GM12865 (cell line): ENCODE measurements around the gene TTN.

Experiments used
- DNase-seq: peaks from one replicate; pipeline ENCODE4 v3.0.0; 2010; ENCODE audit warnings: low read depth
- H3K4me3 ChIP-seq: 2 replicates; pipeline ENCODE4 v1.5.1; 2011; ENCODE audit warnings: mild to moderate bottlenecking, low read depth, low read length, control low read depth
- CTCF ChIP-seq: IDR thresholded peaks from 2 replicates; pipeline ENCODE4 v1.5.1; 2011; ENCODE audit warnings: low read length, control low read depth, low read depth, inconsistent platforms; ENCODE audit not compliant: insufficient read depth; ENCODE audit errors: missing control alignments

TTN gene

DNA sequence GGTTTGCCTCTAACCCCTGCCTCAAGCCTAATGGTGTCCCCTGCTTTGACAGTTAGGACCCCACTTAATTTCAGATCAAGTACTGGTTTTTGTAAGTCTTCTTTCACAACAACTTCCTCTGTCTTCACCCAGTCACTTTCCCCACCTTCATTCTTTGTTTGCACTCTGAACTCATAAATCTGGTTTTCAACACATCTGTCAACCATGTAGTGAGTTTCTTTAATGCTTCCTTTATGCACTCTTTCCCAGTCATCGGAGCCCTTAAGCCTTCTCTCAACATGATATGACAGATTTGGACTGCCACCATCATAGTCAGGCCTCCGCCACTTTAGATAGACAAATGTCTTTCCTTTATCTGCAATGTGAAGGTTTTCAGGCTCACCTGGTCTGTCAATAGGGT lies 217.9 kb downstream of the TTN start:
- no peak for TF ChIP-seq CTCF
- no peak overlapping the region for H3K4me3 ChIP-seq
- DNase-seq, result no peak

DNA sequence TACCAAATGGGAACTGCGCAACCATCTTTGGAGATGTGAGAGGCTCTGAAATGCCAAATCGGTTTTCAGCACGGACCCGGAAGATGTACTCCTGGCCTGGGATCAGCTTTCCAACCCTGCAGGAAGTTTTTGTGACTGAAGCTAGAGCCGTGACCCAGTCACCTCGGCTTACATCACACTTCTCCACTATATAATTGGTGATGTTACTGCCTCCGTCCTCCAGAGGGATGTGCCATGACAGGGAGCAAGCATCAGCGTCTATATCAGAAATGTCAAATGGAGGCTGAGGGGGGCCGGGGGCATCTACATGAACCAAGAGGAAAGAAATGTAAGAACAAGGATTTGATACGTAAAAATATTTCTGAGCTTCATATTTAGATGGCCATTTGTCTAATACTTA lies 222.6 kb downstream of the TTN start:
- no peak overlapping the region for H3K4me3 ChIP-seq
- TF ChIP-seq CTCF, result no peak
- DNase-seq, result no peak

GRCh38 chr2:178579006-178579405 lies 228.2 kb downstream of the TTN start:
- no peak overlapping the region for H3K4me3 ChIP-seq

DNA sequence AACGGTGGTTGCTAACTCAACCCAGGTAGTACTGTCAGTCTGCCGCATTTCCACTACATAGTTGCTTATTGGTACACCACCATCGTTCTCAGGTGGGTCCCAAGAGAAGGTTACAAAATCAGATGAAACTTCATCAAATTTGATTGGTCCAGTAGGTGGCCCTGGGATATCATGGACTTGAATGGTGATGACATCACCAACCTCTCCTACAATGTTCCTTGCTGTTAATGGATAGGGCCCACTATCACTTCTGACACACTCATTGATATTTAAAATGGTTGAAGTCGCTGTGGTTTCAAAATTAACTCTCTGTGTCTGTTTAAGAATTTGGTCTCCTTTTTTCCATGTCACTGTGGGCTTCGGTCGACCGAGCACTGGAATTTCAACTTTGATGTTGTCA lies 232.4 kb downstream of the TTN start:
- H3K4me3 ChIP-seq, result no peak overlapping the region
- DNase-seq, result no peak

More at GRCh38 chr2:178579006-178579405, 228.2 kb downstream of the TTN start:
- TF ChIP-seq CTCF, result no peak
- DNase-seq, result no peak

GRCh38 chr2:178568227-178568626 lies 239.0 kb downstream of the TTN start:
- H3K4me3 ChIP-seq, result no peak overlapping the region
- TF ChIP-seq CTCF, result no peak
- DNase-seq, result no peak

More for the DNA sequence above, 232.4 kb downstream of the TTN start:
- no peak for TF ChIP-seq CTCF

DNA sequence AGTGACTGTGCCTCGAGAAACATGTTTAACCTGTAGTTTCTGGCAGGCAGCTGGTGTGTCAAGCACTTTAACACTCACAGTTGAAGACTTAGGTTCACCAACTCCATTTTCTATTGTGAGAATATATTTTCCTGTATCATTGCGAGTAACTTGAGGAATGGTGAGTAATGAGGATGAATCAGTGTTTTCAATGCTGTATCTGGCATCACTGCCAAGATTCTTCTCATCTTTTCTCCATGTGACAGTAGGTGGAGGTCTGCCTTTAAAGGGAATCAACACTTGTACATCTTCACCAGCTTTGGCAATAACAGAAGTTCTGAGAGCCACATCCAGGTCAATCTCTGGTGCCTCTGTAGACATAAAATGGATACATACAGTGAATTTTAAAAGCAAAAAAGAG lies 254.2 kb downstream of the TTN start:
- TF ChIP-seq CTCF, result no peak
- no peak for DNase-seq
- H3K4me3 ChIP-seq, result no peak overlapping the region

DNA sequence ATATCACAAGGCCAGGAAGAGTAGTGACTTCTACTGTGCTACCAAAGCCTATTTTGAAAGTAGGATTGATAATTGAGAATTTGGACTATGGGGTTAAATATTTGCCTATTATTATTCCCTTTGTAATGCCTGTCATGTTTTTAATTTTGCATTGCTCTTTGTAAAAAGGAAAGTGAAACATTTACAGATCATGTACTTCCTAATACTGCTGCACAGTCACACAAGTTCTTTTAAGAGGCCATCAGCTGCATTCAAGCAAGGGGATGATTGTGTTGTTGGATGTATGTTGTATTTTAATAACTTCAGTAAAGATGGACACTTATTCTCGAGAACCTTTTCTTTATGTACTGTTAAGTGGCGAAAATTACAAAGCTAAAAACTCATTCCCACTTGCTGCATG lies 256.9 kb downstream of the TTN start:
- TF ChIP-seq CTCF, result no peak
- DNase-seq, result no peak
- H3K4me3 ChIP-seq, result no peak overlapping the region
